Left renal pelvis (tissue), 4 donors: ENCODE results near the gene ODAD3. TPM values are rescaled to one million over a fixed set of nuclear protein-coding genes. Genes with fewer than 3 reads are reported as not detected.
"Not testable (repeated sequence)": the region's sequence is repeated elsewhere in the genome, so short reads cannot be mapped to it uniquely, and the experiment has no call there.

Experiments used
- DNase-seq, 4 donors: peaks; one replicate each; pipeline ENCODE4 v3.0.0-alpha.2; 2013; ENCODE audit warnings: low read depth in 4 of 4, low spot score in 3 of 4
- polyA plus RNA-seq, 4 donors: library from polyadenylated mRNA; unstranded; fragments of 120-200 nt; gene quantifications; one replicate each; pipeline ENCODE4 v1.2.1, GENCODE V29; 2013; ENCODE audit not compliant: insufficient read length in 4 of 4

Gene ODAD3
- polyA plus RNA-seq, 4 donors = 0.56 to 2.6 (median 1.5) TPM

DNA sequence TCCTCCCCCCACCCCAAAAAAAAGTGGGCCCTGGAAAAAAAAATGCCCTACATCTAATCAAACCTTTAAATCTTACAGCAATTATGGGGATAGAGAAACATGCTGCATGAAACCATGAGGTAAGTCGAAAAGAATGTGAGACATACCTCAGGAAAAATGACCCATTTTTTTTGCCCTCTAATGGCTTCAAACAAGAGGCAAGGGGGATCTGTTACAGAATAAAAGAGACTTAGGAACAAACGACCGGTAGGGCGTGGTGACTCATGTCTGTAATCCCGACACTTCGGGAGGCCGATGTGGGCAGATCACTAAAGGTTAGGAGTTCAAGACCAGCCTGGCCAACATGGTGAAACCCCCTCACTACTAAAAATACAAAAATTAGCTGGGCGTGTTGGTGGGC lies 24.2 kb downstream of the ODAD3 start:
- DNase-seq = no peak

- no peak for DNase-seq
Observed at GRCh38 chr19:11408591-11408990, 26.3 kb downstream of the ODAD3 start.

DNA sequence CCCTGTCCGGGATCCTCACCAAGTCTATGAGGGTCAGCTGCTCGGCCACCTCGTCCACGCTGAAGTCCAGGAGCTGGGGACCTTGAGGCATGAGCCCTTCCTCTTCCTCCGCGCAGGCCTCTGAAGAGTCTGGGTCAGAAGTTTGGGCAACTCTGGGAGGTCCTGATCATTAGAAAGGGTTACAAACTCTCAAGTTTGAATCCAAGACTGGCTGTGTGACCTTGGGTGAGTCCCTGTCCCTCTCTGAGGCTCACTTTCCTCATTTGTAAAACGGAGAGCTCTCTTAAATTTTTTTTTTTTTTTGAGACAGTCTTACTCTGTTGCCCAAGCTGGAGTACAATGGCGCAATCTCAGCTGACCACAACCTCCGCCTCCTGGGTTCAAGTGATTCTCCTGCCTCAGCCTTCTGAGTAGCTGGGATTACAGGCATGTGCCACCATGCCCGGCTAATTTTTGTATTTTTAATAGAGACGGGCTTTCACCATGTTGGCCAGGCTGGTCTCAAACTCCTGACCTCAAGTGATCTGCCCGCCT lies 28.2 kb downstream of the ODAD3 start:
- DNase-seq = not testable (repeated sequence)

- DNase-seq = no peak
Observed at GRCh38 chr19:11405846-11406643, 28.9 kb downstream of the ODAD3 start.

- DNase-seq = no peak
Observed at GRCh38 chr19:11404588-11405222, 30.2 kb downstream of the ODAD3 start.

DNA sequence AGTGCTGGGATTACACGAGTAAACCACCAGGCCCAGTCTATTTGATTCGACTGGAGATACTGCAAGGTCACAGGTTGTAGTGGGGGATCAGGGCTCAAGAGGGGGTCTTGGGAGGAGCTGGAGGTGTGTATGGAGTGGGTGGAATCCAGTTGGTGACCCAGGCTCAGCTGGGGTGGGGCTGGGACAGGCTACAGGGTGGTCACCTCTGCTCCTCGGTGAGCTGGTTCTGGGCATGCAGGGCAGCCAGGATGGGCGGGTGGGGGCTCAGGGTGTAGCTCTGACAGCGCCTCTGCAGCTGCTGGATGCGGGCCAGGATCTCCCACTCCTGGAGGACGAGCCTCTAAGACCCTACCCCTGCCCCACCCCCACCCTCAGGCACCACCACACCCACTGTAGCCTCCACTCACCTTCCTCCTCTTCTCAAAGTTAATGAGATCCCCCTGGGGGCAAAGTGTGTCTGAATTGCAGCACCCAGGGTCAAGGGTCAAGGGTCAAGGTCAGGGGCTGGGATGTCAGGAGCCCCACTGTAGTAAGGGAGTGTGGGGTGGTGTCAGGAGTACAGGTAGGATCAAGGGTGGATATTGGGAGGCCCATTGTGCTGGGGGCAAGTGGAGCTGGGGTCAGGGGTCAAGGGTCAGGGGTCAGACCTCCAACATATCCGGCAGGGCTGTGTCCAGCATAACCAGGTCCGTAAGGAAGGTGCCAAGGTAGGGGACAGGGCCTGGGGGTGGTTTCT lies 32.9 kb downstream of the ODAD3 start:
- DNase-seq = no peak

DNA sequence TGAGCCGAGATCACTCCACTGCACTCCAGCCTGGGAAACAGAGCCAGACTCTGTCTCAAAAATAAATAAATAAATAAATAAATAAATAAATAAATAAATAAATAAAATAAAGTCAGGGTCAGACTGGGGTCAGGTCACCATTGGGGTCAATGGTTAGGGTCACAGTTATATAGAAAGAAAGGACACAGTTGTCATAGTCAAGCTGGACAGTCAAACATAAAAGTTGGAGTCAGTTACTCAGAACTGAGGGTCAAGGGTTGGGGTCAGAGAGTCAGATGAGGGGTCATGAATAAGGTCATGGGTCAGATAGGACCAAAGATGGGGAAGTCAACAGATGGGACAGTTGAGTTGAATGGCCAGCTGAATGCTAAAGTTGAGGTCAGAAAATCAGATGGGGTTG lies 34.1 kb downstream of the ODAD3 start:
- DNase-seq = no peak

DNA sequence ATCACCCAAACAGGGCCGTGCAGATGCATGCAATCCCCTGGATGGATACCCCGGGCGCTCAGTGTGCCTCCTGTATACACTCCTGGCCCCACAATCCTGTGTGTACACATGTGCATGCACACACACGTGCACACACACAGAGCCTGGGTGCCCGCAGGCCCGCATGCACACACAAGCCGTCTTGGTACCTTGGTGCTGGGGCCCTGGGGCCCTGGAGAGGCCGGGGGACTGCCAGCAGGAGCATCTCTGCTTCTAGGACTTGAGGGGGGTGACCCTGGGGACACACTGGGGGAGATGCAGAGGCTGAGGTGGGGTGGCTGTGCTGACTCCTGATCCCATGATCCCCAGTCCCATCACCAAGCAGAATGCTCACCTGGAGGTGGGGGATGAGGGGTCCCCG lies 35.3 kb downstream of the ODAD3 start:
- no peak for DNase-seq

- no peak for DNase-seq
Observed at GRCh38 chr19:11397089-11397610, 37.8 kb downstream of the ODAD3 start.

DNA sequence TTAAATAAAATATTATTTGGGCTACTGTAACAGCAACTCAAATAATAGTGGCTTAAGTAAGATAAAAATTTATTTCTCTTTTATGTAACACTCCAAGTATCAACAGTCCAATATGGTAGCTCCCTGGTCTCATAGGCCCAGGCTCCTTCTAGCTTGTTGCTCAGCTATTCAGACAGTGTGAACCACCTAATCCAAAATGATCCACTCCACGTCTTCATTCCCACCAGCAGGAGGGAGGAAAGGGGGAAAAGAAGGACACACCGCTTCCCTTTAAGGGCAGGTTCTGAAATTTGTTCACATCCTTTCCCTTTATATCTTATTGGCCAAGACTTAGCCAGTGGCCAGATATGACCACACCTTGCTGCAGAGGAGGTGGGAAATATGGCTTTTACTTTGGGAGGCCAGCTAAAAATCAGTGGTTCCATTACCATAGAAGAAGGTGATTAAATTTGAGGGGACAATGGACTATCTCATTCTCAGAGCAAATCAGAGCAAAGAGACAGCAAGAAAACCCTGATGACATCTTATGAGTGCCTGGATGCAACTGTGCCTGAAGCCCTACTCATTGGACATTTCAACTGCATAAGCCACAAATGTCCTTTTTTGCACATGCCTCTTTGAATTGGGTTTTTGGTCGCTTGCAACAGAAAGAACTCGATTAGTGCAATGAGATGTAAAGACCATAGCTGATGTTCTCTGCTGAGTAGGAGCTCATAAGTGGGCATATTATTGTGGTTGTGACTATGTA lies 43.8 kb downstream of the ODAD3 start:
- no peak for DNase-seq

- DNase-seq = no peak
Observed at GRCh38 chr19:11390359-11390758, 44.6 kb downstream of the ODAD3 start.

GRCh38 chr19:11387162-11388034 lies 47.5 kb downstream of the ODAD3 start:
- no peak for DNase-seq

GRCh38 chr19:11384778-11385129 lies 50.2 kb downstream of the ODAD3 start:
- DNase-seq = no peak

DNA sequence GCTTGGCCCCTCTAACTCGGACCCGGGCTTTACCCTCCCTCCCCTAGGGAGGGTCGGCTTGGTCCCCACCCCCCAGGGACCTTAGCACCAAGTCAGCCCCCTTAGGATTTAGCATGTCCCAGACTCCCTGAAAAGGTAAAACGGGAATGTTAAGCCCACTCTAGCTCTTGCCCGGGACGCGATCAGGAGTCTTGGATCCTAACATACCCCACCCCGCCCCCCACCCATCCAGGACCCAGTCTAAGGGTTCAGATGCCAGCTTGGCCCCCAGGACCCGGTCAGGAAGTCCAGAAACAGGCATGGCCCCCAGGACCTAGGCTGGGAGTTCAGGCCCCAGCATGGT lies 51.2 kb downstream of the ODAD3 start:
- DNase-seq = no peak

- no peak for DNase-seq
Observed at GRCh38 chr19:11382898-11383705, 51.8 kb downstream of the ODAD3 start.

- peak; percentile 91 to 95 (median 92) for DNase-seq
Observed at GRCh38 chr19:11380653-11381537, 54.0 kb downstream of the ODAD3 start.

GRCh38 chr19:11379857-11380350 lies 55.0 kb downstream of the ODAD3 start:
- DNase-seq = no peak
